ENCODE data around the gene CYP21A2.
"Not testable (repeated sequence)": the region's sequence is repeated elsewhere in the genome, so short reads cannot be mapped to it uniquely, and the experiment has no call there.

Gene CYP21A2

GRCh38 chr6:32037598-32038524 lies at the start of gene CYP21A2:
CYP21A2 (plus strand) TSS chr6:32038415; CDS start chr6:32038423, 8 bp downstream.
- not testable (repeated sequence) for H3K27me3 ChIP-seq (ENCODE audit: insufficient read depth, poor library complexity, severe bottlenecking)
- DNase-seq (ENCODE audit: low spot score) = peak; percentile 31
- ATAC-seq (ENCODE audit: low read depth) = peak; percentile 34; the same call in 1 of the 3 replicates

GRCh38 chr6:31989363-31989762 lies 48.9 kb upstream of the CYP21A2 start:
- H3K4me3 ChIP-seq (ENCODE audit: severe bottlenecking); H3K36me3 ChIP-seq (ENCODE audit: low read depth); ATAC-seq (ENCODE audit: low read depth); DNase-seq (ENCODE audit: low spot score); H3K4me1 ChIP-seq (ENCODE audit: insufficient read depth, poor library complexity, severe bottlenecking); H3K9me3 ChIP-seq (ENCODE audit: severe bottlenecking); H3K27ac ChIP-seq (ENCODE audit: poor library complexity, severe bottlenecking); H3K27me3 ChIP-seq (ENCODE audit: insufficient read depth, poor library complexity, severe bottlenecking): not testable (repeated sequence)

More at GRCh38 chr6:32037598-32038524, at the start of gene CYP21A2:
- not testable (repeated sequence) for H3K27ac ChIP-seq (ENCODE audit: poor library complexity, severe bottlenecking); H3K4me3 ChIP-seq (ENCODE audit: severe bottlenecking); H3K36me3 ChIP-seq (ENCODE audit: low read depth); H3K4me1 ChIP-seq (ENCODE audit: insufficient read depth, poor library complexity, severe bottlenecking); H3K9me3 ChIP-seq (ENCODE audit: severe bottlenecking)

- H3K27ac ChIP-seq (ENCODE audit: poor library complexity, severe bottlenecking); ATAC-seq (ENCODE audit: low read depth); H3K9me3 ChIP-seq (ENCODE audit: severe bottlenecking); H3K4me1 ChIP-seq (ENCODE audit: insufficient read depth, poor library complexity, severe bottlenecking); H3K4me3 ChIP-seq (ENCODE audit: severe bottlenecking); H3K27me3 ChIP-seq (ENCODE audit: insufficient read depth, poor library complexity, severe bottlenecking); DNase-seq (ENCODE audit: low spot score); H3K36me3 ChIP-seq (ENCODE audit: low read depth): not testable (repeated sequence)
These were observed 43.8 kb upstream of the CYP21A2 start for GRCh38 chr6:31994421-31994820.

- H3K36me3 ChIP-seq (ENCODE audit: low read depth); H3K27me3 ChIP-seq (ENCODE audit: insufficient read depth, poor library complexity, severe bottlenecking); H3K27ac ChIP-seq (ENCODE audit: poor library complexity, severe bottlenecking); DNase-seq (ENCODE audit: low spot score); H3K4me1 ChIP-seq (ENCODE audit: insufficient read depth, poor library complexity, severe bottlenecking); H3K4me3 ChIP-seq (ENCODE audit: severe bottlenecking); ATAC-seq (ENCODE audit: low read depth); H3K9me3 ChIP-seq (ENCODE audit: severe bottlenecking): not testable (repeated sequence)
These were observed 41.8 kb upstream of the CYP21A2 start for GRCh38 chr6:31996385-31996784.

GRCh38 chr6:32002546-32003268 lies 35.5 kb upstream of the CYP21A2 start:
- H3K9me3 ChIP-seq (ENCODE audit: severe bottlenecking); H3K27ac ChIP-seq (ENCODE audit: poor library complexity, severe bottlenecking); H3K4me3 ChIP-seq (ENCODE audit: severe bottlenecking); H3K4me1 ChIP-seq (ENCODE audit: insufficient read depth, poor library complexity, severe bottlenecking); DNase-seq (ENCODE audit: low spot score); H3K27me3 ChIP-seq (ENCODE audit: insufficient read depth, poor library complexity, severe bottlenecking); ATAC-seq (ENCODE audit: low read depth); H3K36me3 ChIP-seq (ENCODE audit: low read depth): not testable (repeated sequence)

GRCh38 chr6:32003301-32003700 lies 34.9 kb upstream of the CYP21A2 start:
- not testable (repeated sequence) for DNase-seq (ENCODE audit: low spot score); H3K9me3 ChIP-seq (ENCODE audit: severe bottlenecking); H3K4me1 ChIP-seq (ENCODE audit: insufficient read depth, poor library complexity, severe bottlenecking); H3K4me3 ChIP-seq (ENCODE audit: severe bottlenecking); ATAC-seq (ENCODE audit: low read depth); H3K27ac ChIP-seq (ENCODE audit: poor library complexity, severe bottlenecking); H3K27me3 ChIP-seq (ENCODE audit: insufficient read depth, poor library complexity, severe bottlenecking); H3K36me3 ChIP-seq (ENCODE audit: low read depth)

GRCh38 chr6:32004393-32004792 lies 33.8 kb upstream of the CYP21A2 start:
- not testable (repeated sequence) for ATAC-seq (ENCODE audit: low read depth); H3K27ac ChIP-seq (ENCODE audit: poor library complexity, severe bottlenecking); H3K4me1 ChIP-seq (ENCODE audit: insufficient read depth, poor library complexity, severe bottlenecking); H3K27me3 ChIP-seq (ENCODE audit: insufficient read depth, poor library complexity, severe bottlenecking); H3K4me3 ChIP-seq (ENCODE audit: severe bottlenecking); H3K36me3 ChIP-seq (ENCODE audit: low read depth); DNase-seq (ENCODE audit: low spot score); H3K9me3 ChIP-seq (ENCODE audit: severe bottlenecking)

GRCh38 chr6:32004864-32005537 lies 33.2 kb upstream of the CYP21A2 start:
- H3K4me1 ChIP-seq (ENCODE audit: insufficient read depth, poor library complexity, severe bottlenecking) = not testable (repeated sequence)

GRCh38 chr6:32005538-32005880 lies 32.7 kb upstream of the CYP21A2 start:
- H3K27me3 ChIP-seq (ENCODE audit: insufficient read depth, poor library complexity, severe bottlenecking); H3K36me3 ChIP-seq (ENCODE audit: low read depth); ATAC-seq (ENCODE audit: low read depth); H3K4me1 ChIP-seq (ENCODE audit: insufficient read depth, poor library complexity, severe bottlenecking); H3K4me3 ChIP-seq (ENCODE audit: severe bottlenecking); H3K9me3 ChIP-seq (ENCODE audit: severe bottlenecking); DNase-seq (ENCODE audit: low spot score); H3K27ac ChIP-seq (ENCODE audit: poor library complexity, severe bottlenecking): not testable (repeated sequence)

More at GRCh38 chr6:32004864-32005537, 33.2 kb upstream of the CYP21A2 start:
- H3K9me3 ChIP-seq (ENCODE audit: severe bottlenecking); H3K27ac ChIP-seq (ENCODE audit: poor library complexity, severe bottlenecking); H3K4me3 ChIP-seq (ENCODE audit: severe bottlenecking); H3K36me3 ChIP-seq (ENCODE audit: low read depth); DNase-seq (ENCODE audit: low spot score); H3K27me3 ChIP-seq (ENCODE audit: insufficient read depth, poor library complexity, severe bottlenecking): not testable (repeated sequence)
- ATAC-seq (ENCODE audit: low read depth) = peak; percentile 44; the same call in 1 of the 3 replicates

GRCh38 chr6:32005991-32006529 lies 32.2 kb upstream of the CYP21A2 start:
- not testable (repeated sequence) for H3K9me3 ChIP-seq (ENCODE audit: severe bottlenecking); DNase-seq (ENCODE audit: low spot score); H3K4me1 ChIP-seq (ENCODE audit: insufficient read depth, poor library complexity, severe bottlenecking); H3K36me3 ChIP-seq (ENCODE audit: low read depth); H3K4me3 ChIP-seq (ENCODE audit: severe bottlenecking); H3K27me3 ChIP-seq (ENCODE audit: insufficient read depth, poor library complexity, severe bottlenecking); ATAC-seq (ENCODE audit: low read depth); H3K27ac ChIP-seq (ENCODE audit: poor library complexity, severe bottlenecking)

- not testable (repeated sequence) for H3K4me1 ChIP-seq (ENCODE audit: insufficient read depth, poor library complexity, severe bottlenecking); H3K36me3 ChIP-seq (ENCODE audit: low read depth); H3K27ac ChIP-seq (ENCODE audit: poor library complexity, severe bottlenecking); H3K9me3 ChIP-seq (ENCODE audit: severe bottlenecking); DNase-seq (ENCODE audit: low spot score); ATAC-seq (ENCODE audit: low read depth); H3K4me3 ChIP-seq (ENCODE audit: severe bottlenecking); H3K27me3 ChIP-seq (ENCODE audit: insufficient read depth, poor library complexity, severe bottlenecking)
These were observed 31.1 kb upstream of the CYP21A2 start for GRCh38 chr6:32007086-32007485.
